Loucy (cell line): ENCODE results near the gene SLC38A10.
A peak's percentile ranks its signal among the peaks of the same experiment; 100 is the strongest.

Experiments used
- H2AFZ ChIP-seq: fragments of 200-600 bp; sonication (generic); 2 replicates; pipeline ENCODE4 v1.6.0; 2016; ENCODE audit warnings: antibody characterized with exemption, mild to moderate bottlenecking, low read length, moderate library complexity
- H3F3A ChIP-seq: fragments of 200-600 bp; 2 replicates; pipeline ENCODE4 v1.6.0; 2016; ENCODE audit warnings: antibody characterized with exemption, low read depth, mild to moderate bottlenecking
- H3K27me3 ChIP-seq: fragments of 200-600 bp; sonication (generic); 2 replicates; pipeline ENCODE4 v1.6.1; 2014; ENCODE audit warnings: low read length, mild to moderate bottlenecking; ENCODE audit not compliant: insufficient read depth, poor library complexity, severe bottlenecking
- H3K36me3 ChIP-seq: fragments of 200-600 bp; sonication (generic); 2 replicates; pipeline ENCODE4 v1.6.1; 2016; ENCODE audit warnings: low read length; ENCODE audit not compliant: insufficient read depth
- H3K4me1 ChIP-seq: fragments of 200-600 bp; sonication (generic); 2 replicates; pipeline ENCODE4 v1.5.1; 2014; ENCODE audit warnings: low read length, mild to moderate bottlenecking; ENCODE audit not compliant: insufficient read depth, poor library complexity, severe bottlenecking
- H3K4me2 ChIP-seq: fragments of 200-600 bp; sonication (generic); 2 replicates; pipeline ENCODE4 v1.6.0; 2014; ENCODE audit warnings: antibody characterized with exemption, low read length, low read depth, mild to moderate bottlenecking; ENCODE audit not compliant: poor library complexity, severe bottlenecking
- H3K4me3 ChIP-seq: fragments of 200-600 bp; sonication (generic); 2 replicates; pipeline ENCODE4 v1.5.1; 2014; ENCODE audit warnings: low read length, mild to moderate bottlenecking, mixed read lengths; ENCODE audit not compliant: poor library complexity, severe bottlenecking
- H3K79me2 ChIP-seq: fragments of 200-600 bp; sonication (generic); 2 replicates; pipeline ENCODE4 v1.6.1; 2014; ENCODE audit warnings: low read length; ENCODE audit not compliant: insufficient read depth
- H3K9ac ChIP-seq: fragments of 200-600 bp; sonication (generic); 2 replicates; pipeline ENCODE4 v1.6.0; 2014; ENCODE audit warnings: mild to moderate bottlenecking, low read depth, low read length, moderate library complexity; ENCODE audit not compliant: poor library complexity, severe bottlenecking
- H3K9me2 ChIP-seq: fragments of 200-600 bp; sonication (generic); replicated peaks from 2 replicates; pipeline ENCODE4 v1.6.1; 2016; ENCODE audit warnings: low read depth, low read length, mixed read lengths
- H3K9me3 ChIP-seq: fragments of 200-600 bp; sonication (generic); 2 replicates; pipeline ENCODE4 v1.6.1; 2014; ENCODE audit warnings: mild to moderate bottlenecking, antibody characterized with exemption, low read length, low read depth; ENCODE audit not compliant: insufficient read depth
- H4K20me1 ChIP-seq: fragments of 200-600 bp; sonication (generic); 2 replicates; pipeline ENCODE4 v1.6.0; 2014; ENCODE audit warnings: antibody characterized with exemption, low read length, mild to moderate bottlenecking; ENCODE audit not compliant: insufficient read depth, poor library complexity, severe bottlenecking
- CTCF ChIP-seq: fragments of 200-600 bp; sonication (generic); conservative IDR thresholded peaks from 2 replicates; pipeline ENCODE4 v1.5.1; 2014; ENCODE audit warnings: mild to moderate bottlenecking, antibody characterized with exemption, low read length
- EZH2phosphoT487 ChIP-seq: fragments of 200-600 bp; IDR thresholded peaks from 2 replicates; pipeline ENCODE4 v1.6.1; 2018; ENCODE audit warnings: antibody characterized with exemption, mild to moderate bottlenecking, moderate library complexity, borderline replicate concordance

The SLC38A10 gene

GRCh38 chr17:81295031-81295675 lies at the start of gene SLC38A10:
SLC38A10 (minus strand) TSS chr17:81295307; CDS start chr17:81294921, 386 bp downstream.
- no peaks in the 10 kb centered on the region for H4K20me1 ChIP-seq
- H3K4me3 ChIP-seq: peak within 1 kb of the TSS; percentile 89
- peak within 1 kb of the TSS; percentile 93 for H3K4me2 ChIP-seq
- no peak for TF ChIP-seq EZH2phosphoT487
- TF ChIP-seq CTCF: no peak
- peaks cover 8% of the 10 kb centered on the region for H3K4me1 ChIP-seq
- H3F3A ChIP-seq: no peaks in the 10 kb centered on the region
- H3K27me3 ChIP-seq: no peaks in the 10 kb centered on the region
- H3K79me2 ChIP-seq: peaks cover 47% of the 10 kb centered on the region
- peak within 1 kb of the TSS; percentile 83 for H3K9ac ChIP-seq
- no peaks in the 10 kb centered on the region for H3K9me2 ChIP-seq
- H3K36me3 ChIP-seq: no peaks in the 10 kb centered on the region
- no peaks in the 10 kb centered on the region for H3K9me3 ChIP-seq
- peak within 1 kb of the TSS; percentile 69 for H2AFZ ChIP-seq

- no peaks in the 10 kb centered on the region for H3K36me3 ChIP-seq
- H3F3A ChIP-seq: no peaks in the 10 kb centered on the region
- no peak overlapping the region for H2AFZ ChIP-seq
- peaks cover 90% of the 10 kb centered on the region for H3K79me2 ChIP-seq
- peaks cover 47% of the 10 kb centered on the region for H3K4me1 ChIP-seq
- peak overlapping the region; percentile 95 for H3K4me3 ChIP-seq
- peaks cover 21% of the 10 kb centered on the region for H3K27me3 ChIP-seq
- peaks cover 44% of the 10 kb centered on the region for H4K20me1 ChIP-seq
- H3K9ac ChIP-seq: peak overlapping the region; percentile 99
- H3K9me3 ChIP-seq: no peaks in the 10 kb centered on the region
- no peaks in the 10 kb centered on the region for H3K9me2 ChIP-seq
- H3K4me2 ChIP-seq: peak overlapping the region; percentile 86
- TF ChIP-seq EZH2phosphoT487 (no peak), CTCF (no peak)
Measured at GRCh38 chr17:81342269-81343070, 47.4 kb upstream of the SLC38A10 start.

- TF ChIP-seq CTCF: no peak
- TF ChIP-seq EZH2phosphoT487: no peak
- H3K4me2 ChIP-seq: peak overlapping the region; percentile 86
- H4K20me1 ChIP-seq: peaks cover 44% of the 10 kb centered on the region
- no peaks in the 10 kb centered on the region for H3F3A ChIP-seq
- peak overlapping the region; percentile 99 for H3K9ac ChIP-seq
- no peaks in the 10 kb centered on the region for H3K36me3 ChIP-seq
- peak overlapping the region; percentile 95 for H3K4me3 ChIP-seq
- no peaks in the 10 kb centered on the region for H3K9me3 ChIP-seq
- peaks cover 82% of the 10 kb centered on the region for H3K79me2 ChIP-seq
- H2AFZ ChIP-seq: no peak overlapping the region
- H3K27me3 ChIP-seq: peaks cover 21% of the 10 kb centered on the region
- no peaks in the 10 kb centered on the region for H3K9me2 ChIP-seq
- peaks cover 39% of the 10 kb centered on the region for H3K4me1 ChIP-seq
Measured at GRCh38 chr17:81341516-81342268, 46.6 kb upstream of the SLC38A10 start.
